Fibroblast of skin of right biceps (primary cell): Measurements from ENCODE around the gene SAPCD2.
A peak's percentile ranks its signal among the peaks of the same experiment; 100 is the strongest.
"Not testable (repeated sequence)": the region's sequence is repeated elsewhere in the genome, so short reads cannot be mapped to it uniquely, and the experiment has no call there.

ENCODE experiments used
- DNase-seq: peaks from one replicate; pipeline ENCODE4 v3.0.0-alpha.2; 2013

SAPCD2 gene

GRCh38 chr9:137070201-137070905 is at the start of gene SAPCD2:
Gene SAPCD2 (minus strand): TSS chr9:137070557. CDS start chr9:137070460, 97 bp downstream.
- DNase-seq: peak; percentile 86

GRCh38 chr9:137118092-137118603 is 47.8 kb upstream of the SAPCD2 start:
- not testable (repeated sequence) for DNase-seq

- no peak for DNase-seq
These were observed 46.9 kb upstream of the SAPCD2 start for GRCh38 chr9:137117269-137117731.

- DNase-seq: no peak
These were observed 46.4 kb upstream of the SAPCD2 start for GRCh38 chr9:137116728-137117127.

- DNase-seq: no peak
These were observed 45.7 kb upstream of the SAPCD2 start for GRCh38 chr9:137116027-137116507.

- DNase-seq: no peak
These were observed 45.2 kb upstream of the SAPCD2 start for GRCh38 chr9:137115394-137116026.

- peak; percentile 50 for DNase-seq
These were observed 44.4 kb upstream of the SAPCD2 start, which contains the start of gene DPP7 for GRCh38 chr9:137114613-137115393. Gene DPP7 (minus strand): TSS chr9:137114733. CDS start chr9:137114713, 20 bp downstream.

- DNase-seq: no peak
These were observed 43.9 kb upstream of the SAPCD2 start for GRCh38 chr9:137114220-137114612.

GRCh38 chr9:137113385-137114159 is 43.2 kb upstream of the SAPCD2 start:
- DNase-seq: no peak

- DNase-seq: no peak
These were observed 42.4 kb upstream of the SAPCD2 start for GRCh38 chr9:137112564-137113384.

GRCh38 chr9:137111788-137112563 is 41.6 kb upstream of the SAPCD2 start:
- DNase-seq: no peak

- no peak for DNase-seq
These were observed 40.8 kb upstream of the SAPCD2 start for GRCh38 chr9:137110911-137111787.

GRCh38 chr9:137110147-137110910 is 40.0 kb upstream of the SAPCD2 start:
- no peak for DNase-seq

GRCh38 chr9:137109250-137110146 is 39.1 kb upstream of the SAPCD2 start:
- no peak for DNase-seq

GRCh38 chr9:137108608-137109249 is 38.4 kb upstream of the SAPCD2 start:
- no peak for DNase-seq

GRCh38 chr9:137107982-137108381 is 37.6 kb upstream of the SAPCD2 start:
- no peak for DNase-seq

GRCh38 chr9:137107312-137107921 is 37.1 kb upstream of the SAPCD2 start:
- no peak for DNase-seq
